HepG2 (cell line): ENCODE results near the gene WDR59. TPM values are rescaled to one million over a fixed set of nuclear protein-coding genes. Genes with fewer than 3 reads are reported as not detected.
"Not testable (repeated sequence)": the region's sequence is repeated elsewhere in the genome, so short reads cannot be mapped to it uniquely, and the experiment has no call there.

Experiments used
- ATAC-seq: fragments of 200-7000 bp; cut with Tn5 transposase; 3 replicates; pipeline ENCODE4 v1.9.1; 2020; ENCODE audit warnings: mild to moderate bottlenecking, moderate library complexity
- BruUV-seq: library from RNA; stranded (reverse); fragments of 400-500 nt; replicated peaks from 2 replicates; lab custom pipeline; 2021; lab: Mats Ljungman, UMichigan
- CTCF ChIA-PET: fragments of 300-600 bp; formaldehyde crosslinking; extraction: SDS; loops from one replicate; lab custom pipeline; 2021; ENCODE audit warnings: low total read pairs, inconsistent platforms, low intra/inter-chr PET ratio; lab: Yijun Ruan, JAX
- POLR2A ChIA-PET: fragments of 350-600 bp; sonication (Branson Sonifier 250); formaldehyde crosslinking; loops from one replicate; lab custom pipeline; 2020; ENCODE audit warnings: antibody characterized with exemption, inconsistent platforms; lab: Yijun Ruan, JAX
- DNase-seq: peaks from one replicate; pipeline ENCODE4 v3.0.0-alpha.2; 2015; ENCODE audit warnings: low spot score
- FAIRE-seq: peaks from 3 replicates; lab custom pipeline; 2011; peaks lifted over from hg19 to GRCh38; lab: Jason Lieb, UNC
- H2AFZ ChIP-seq: one replicate; pipeline ENCODE4 v1.6.1; 2011; ENCODE audit warnings: low read length, inconsistent platforms
- H3K27ac ChIP-seq: fragments of 300-600 bp; 3 replicates; pipeline ENCODE4 v1.8.0; 2011; ENCODE audit warnings: mixed run types, mild to moderate bottlenecking, mixed read lengths, low read length, inconsistent platforms; ENCODE audit not compliant: insufficient read depth; ENCODE audit errors: extremely low read length
- H3K27me3 ChIP-seq, 2 experiments: fragments of 200-600 bp in 1 of 2; 2 replicates in 1 of 2; 3 replicates in 1 of 2; pipeline versions ENCODE4 v1.6.0 to v1.8.0; 2011; ENCODE audit warnings: low read length in 2 of 2, mild to moderate bottlenecking in 2 of 2, moderate library complexity in 2 of 2, inconsistent platforms in 1 of 2; ENCODE audit not compliant: insufficient read depth in 2 of 2, control insufficient read depth in 1 of 2
- H3K36me3 ChIP-seq, 2 experiments: fragments of 200-600 bp in 1 of 2; replicated peaks in 1 of 2; 2 replicates in 1 of 2; 3 replicates in 1 of 2; pipeline versions ENCODE4 v1.5.1 to v1.8.0; 2011; ENCODE audit warnings: low read length in 2 of 2, inconsistent platforms in 1 of 2; ENCODE audit not compliant: insufficient read depth in 2 of 2, control insufficient read depth in 1 of 2
- H3K4me1 ChIP-seq: 2 replicates; pipeline ENCODE4 v1.5.1; 2012; ENCODE audit warnings: low read length, inconsistent platforms; ENCODE audit not compliant: insufficient read depth
- H3K4me2 ChIP-seq: 2 replicates; pipeline ENCODE4 v1.6.0; 2011; ENCODE audit warnings: low read depth, low read length, inconsistent platforms
- H3K4me3 ChIP-seq, 3 experiments: fragments of 200-600 bp in 1 of 3; sonication (generic), shearing (Covaris generic) in 1 of 3; replicated peaks in 1 of 3; 2 replicates each; pipeline ENCODE4 v1.5.1; 2011 to 2016; ENCODE audit warnings: low read length in 3 of 3, inconsistent platforms in 2 of 3, low read depth in 2 of 3, mild to moderate bottlenecking in 2 of 3, control low read depth in 1 of 3, mixed read lengths in 1 of 3; ENCODE audit not compliant: insufficient read depth in 1 of 3
- H3K79me2 ChIP-seq: one replicate; pipeline ENCODE4 v1.6.1; 2011; ENCODE audit warnings: low read length, inconsistent platforms; ENCODE audit not compliant: insufficient read depth
- H3K9ac ChIP-seq: 2 replicates; pipeline ENCODE4 v1.6.0; 2011; ENCODE audit warnings: mild to moderate bottlenecking, low read depth, low read length, inconsistent platforms; ENCODE audit not compliant: insufficient read depth
- H3K9me3 ChIP-seq: 2 replicates; pipeline ENCODE4 v1.5.1; 2012; ENCODE audit warnings: mild to moderate bottlenecking, low read length
- H4K20me1 ChIP-seq: 2 replicates; pipeline ENCODE4 v1.6.0; 2011; ENCODE audit warnings: inconsistent platforms, mild to moderate bottlenecking, low read length, moderate library complexity; ENCODE audit not compliant: insufficient read depth
- KAT2B ChIP-seq: fragments of 150-350 bp; IDR thresholded peaks from 2 replicates; pipeline ENCODE4 v1.6.1; 2014; ENCODE audit warnings: low read depth, low read length, borderline replicate concordance
- SRSF4 ChIP-seq: fragments of 200-400 bp; formaldehyde crosslinking; IDR thresholded peaks from one replicate; pipeline ENCODE4 v1.6.1; 2018; ENCODE audit warnings: mild to moderate bottlenecking, low read depth, low read length, moderate library complexity; ENCODE audit not compliant: poor library complexity, severe bottlenecking
- ZFP91 ChIP-seq: sonication (generic); formaldehyde crosslinking; IDR thresholded peaks from 2 replicates; pipeline ENCODE4 v1.9.0; 2022; ENCODE audit warnings: missing genetic modification reagents, mild to moderate bottlenecking, borderline replicate concordance
- WGBS: methylation state at CpG from one replicate; pipeline ENCODE4 v1.1.6; 2017; ENCODE audit warnings: low lambda C conversion rate; 5-methylcytosine and 5-hydroxymethylcytosine counted together
- in situ Hi-C: cut with HindIII; loops from 2 replicates; pipeline ENCODE4 v1.10.0; 2017; ENCODE audit warnings: low pct_unique_long_range_greater_than_20kb; ENCODE audit not compliant: extremely low pct_ligation_motif_present
- intact Hi-C: fragments of 100-400 bp; cut with micrococcal nuclease; formaldehyde crosslinking; loops from one replicate; pipeline ENCODE4 v1.10.0; 2022; ENCODE audit not compliant: unreplicated experiment
- polyA plus RNA-seq, 8 experiments: library from polyadenylated mRNA; depleted of rRNA in 3 of 8; stranded (reverse) in 7 of 8; unstranded in 1 of 8; fragments of >200 nt; fragmentation: Illumina TruSeq in 4 of 8; extraction: Trizol in 4 of 8; gene quantifications; 2 replicates each; pipeline versions ENCODE4 v1.2.1 to v1.2.3, GENCODE V29; 2011 to 2016; ENCODE audit warnings: low read depth in 4 of 8, missing spikeins in 1 of 8, mixed read lengths in 1 of 8; ENCODE audit not compliant: insufficient read depth in 1 of 8
- total RNA-seq, 5 experiments: library from RNA; depleted of rRNA; stranded (reverse); fragments of >200 nt; fragmentation: Illumina TruSeq; extraction: Trizol; gene quantifications; 2 replicates each; pipeline ENCODE4 v1.2.3, GENCODE V29; 2016; ENCODE audit warnings: low read depth in 1 of 5

Gene WDR59
- total and polyA plus RNA-seq, 2 of the 13 experiments (the other 11 are each of a cell fraction or from before 2014, with no cell fraction given), result 65.2 to 306 TPM

GRCh38 chr16:75014318-75014717 is 29.4 kb upstream of the WDR59 start:
- Histone ChIP-seq H3K27ac (no peak overlapping the region), H3K36me3 (peaks cover 0 to 1% of the 10 kb centered on the region in 2 experiments; a peak in 2 of 5 replicates), H4K20me1 (peaks cover 40% of the 10 kb centered on the region), H3K4me2 (no peak overlapping the region)
- in situ Hi-C loops, result no loop called here
- WGBS, result 58% methylated on average over 2 of the region's 2 CpGs
- ATAC-seq, result no peak
- TF ChIP-seq ZFP91 (CRISPR knock-in tag), result no peak
- no peak for TF ChIP-seq SRSF4
- TF ChIP-seq KAT2B, result peak; percentile 64
- TF ChIP-seq, all 625 proteins: peak for 1
- no peak overlapping the region for H3K9ac ChIP-seq
- intact Hi-C loops, result no loop called here
- ChIA-PET POLR2A (no interaction called here), CTCF (no interaction called here)
- FAIRE-seq (no peak), DNase-seq (no peak)
- no peaks in the 10 kb centered on the region for H3K9me3 ChIP-seq
- H2AFZ ChIP-seq, result no peak overlapping the region
- no TSS peak for BruUV-seq
- no peak overlapping the region for H3K4me3 ChIP-seq
- peaks cover 61% of the 10 kb centered on the region for H3K4me1 ChIP-seq
- peaks cover 98% of the 10 kb centered on the region for H3K79me2 ChIP-seq
- no peaks in the 10 kb centered on the region for H3K27me3 ChIP-seq

GRCh38 chr16:75013123-75013522 is 28.2 kb upstream of the WDR59 start:
- H3K4me1 ChIP-seq, result peaks cover 56% of the 10 kb centered on the region
- POLR2A ChIA-PET, DNase-seq, in situ Hi-C loops, intact Hi-C loops, ATAC-seq, H3K4me3 ChIP-seq, CTCF ChIA-PET, H3K9me3 ChIP-seq, H3K9ac ChIP-seq, H3K36me3 ChIP-seq, H2AFZ ChIP-seq, H3K27me3 ChIP-seq, FAIRE-seq, H3K4me2 ChIP-seq: not testable (repeated sequence)
- H4K20me1 ChIP-seq, result peaks cover 40% of the 10 kb centered on the region
- 98% methylated on average over 6 of the region's 6 CpGs for WGBS
- TSS peak; percentile 5 for BruUV-seq
- peaks cover 98% of the 10 kb centered on the region for H3K79me2 ChIP-seq
- H3K27ac ChIP-seq, result peak overlapping the region; percentile 35
